DOHH2 (cell line): Measurements from ENCODE around the gene RASGRP1.

Experiments
- H3F3A ChIP-seq: fragments of 200-600 bp; sonication (generic), shearing (Covaris generic); 2 replicates; pipeline ENCODE4 v1.6.0; 2016; ENCODE audit warnings: antibody characterized with exemption, mild to moderate bottlenecking; ENCODE audit not compliant: control insufficient read depth, insufficient read depth
- H3K27ac ChIP-seq: fragments of 200-600 bp; sonication (generic); 2 replicates; pipeline ENCODE4 v1.5.1; 2014; ENCODE audit warnings: low read depth, mild to moderate bottlenecking, low read length, moderate library complexity
- H3K27me3 ChIP-seq: fragments of 200-600 bp; sonication (generic); 2 replicates; pipeline ENCODE4 v1.6.1; 2014; ENCODE audit warnings: mild to moderate bottlenecking, low read length, mixed read lengths; ENCODE audit not compliant: control insufficient read depth
- H3K36me3 ChIP-seq: fragments of 200-600 bp; sonication (generic); 2 replicates; pipeline ENCODE4 v1.6.1; 2014; ENCODE audit warnings: mild to moderate bottlenecking, low read length, moderate library complexity, mixed read lengths; ENCODE audit not compliant: control insufficient read depth
- H3K4me1 ChIP-seq: fragments of 200-600 bp; sonication (generic); 2 replicates; pipeline ENCODE4 v1.6.1; 2014; ENCODE audit warnings: mild to moderate bottlenecking, low read length, mixed read lengths; ENCODE audit not compliant: control insufficient read depth
- H3K4me2 ChIP-seq: fragments of 200-600 bp; sonication (generic); 2 replicates; pipeline ENCODE4 v1.6.0; 2014; ENCODE audit warnings: mild to moderate bottlenecking, low read length, moderate library complexity
- H3K4me3 ChIP-seq: fragments of 200-600 bp; sonication (generic); 2 replicates; pipeline ENCODE4 v1.5.1; 2014; ENCODE audit warnings: mild to moderate bottlenecking, low read length, mixed read lengths
- H3K79me2 ChIP-seq: fragments of 200-600 bp; sonication (generic); 2 replicates; pipeline ENCODE4 v1.6.1; 2014; ENCODE audit warnings: mild to moderate bottlenecking, low read length, mixed read lengths; ENCODE audit not compliant: control insufficient read depth
- H3K9me2 ChIP-seq: fragments of 200-600 bp; sonication (generic); replicated peaks from 2 replicates; pipeline ENCODE4 v1.6.1; 2014; ENCODE audit warnings: mild to moderate bottlenecking, low read length, mixed read lengths; ENCODE audit not compliant: control insufficient read depth
- H3K9me3 ChIP-seq: fragments of 200-600 bp; sonication (generic); 2 replicates; pipeline ENCODE4 v1.6.1; 2014; ENCODE audit warnings: antibody characterized with exemption, low read length, mixed read lengths; ENCODE audit not compliant: control insufficient read depth, insufficient read depth
- H4K20me1 ChIP-seq: fragments of 200-600 bp; sonication (generic); 2 replicates; pipeline ENCODE4 v1.6.0; 2014; ENCODE audit warnings: low read depth, mild to moderate bottlenecking, antibody characterized with exemption, low read length, moderate library complexity; ENCODE audit not compliant: control insufficient read depth, insufficient read depth
- CTCF ChIP-seq: fragments of 200-600 bp; sonication (generic); IDR thresholded peaks from one replicate; pipeline ENCODE4 v1.5.1; 2014; ENCODE audit warnings: antibody characterized with exemption, mild to moderate bottlenecking, low read depth, low read length; ENCODE audit not compliant: poor library complexity, severe bottlenecking
- EZH2phosphoT487 ChIP-seq: fragments of 200-600 bp; sonication (generic); IDR thresholded peaks from 2 replicates; pipeline ENCODE4 v1.6.1; 2017; ENCODE audit warnings: borderline replicate concordance, mild to moderate bottlenecking, antibody characterized with exemption, low read length, moderate library complexity, mixed read lengths

RASGRP1 gene

DNA sequence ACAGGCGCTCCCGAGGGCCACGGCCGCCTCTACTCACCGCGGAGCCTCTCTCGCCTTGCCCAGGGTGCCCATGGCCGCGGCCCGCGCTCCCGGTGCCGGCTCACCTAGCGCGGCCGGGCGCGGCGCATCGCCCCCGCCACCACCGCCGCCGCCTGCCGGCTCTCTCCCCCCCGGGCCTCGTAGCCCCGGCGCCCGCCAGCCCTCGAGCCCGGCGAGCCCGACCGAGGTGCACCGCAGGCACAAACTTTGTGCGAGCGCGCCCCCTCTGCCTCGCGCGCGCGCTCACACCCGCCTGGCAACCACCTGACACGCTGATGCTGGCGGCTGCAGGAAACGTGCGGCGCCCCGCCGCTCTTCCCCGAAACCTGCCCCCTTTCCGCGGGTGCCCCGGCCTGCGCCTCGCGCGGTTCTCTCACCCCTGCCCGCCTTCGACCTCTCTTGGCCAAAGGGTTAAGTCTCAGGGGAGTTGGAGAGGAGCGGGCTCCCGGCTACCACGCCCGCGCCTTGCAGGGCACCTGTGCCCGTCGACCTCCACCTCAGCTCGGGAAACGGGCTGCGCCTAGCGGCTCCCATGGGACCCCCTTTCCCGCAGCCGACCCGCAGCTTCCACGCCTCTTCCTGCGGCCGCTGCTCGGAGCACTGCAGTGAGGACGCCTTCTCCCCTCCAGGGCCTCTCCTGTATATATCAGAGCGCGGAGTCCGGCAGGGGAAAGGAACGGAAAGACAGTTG, at the start of gene RASGRP1:
RASGRP1 (minus strand) TSS at position 258 of the 730 bp plus-strand sequence; CDS start at position 72, 186 bp downstream.
- peaks cover 6% of the 10 kb centered on the region for H3F3A ChIP-seq
- no peaks in the 10 kb centered on the region for H3K79me2 ChIP-seq
- peak within 1 kb of the TSS; percentile 75 for H3K4me3 ChIP-seq
- H4K20me1 ChIP-seq, result no peaks in the 10 kb centered on the region
- H3K4me2 ChIP-seq, result peak within 1 kb of the TSS; percentile 85
- H3K36me3 ChIP-seq, result no peaks in the 10 kb centered on the region
- TF ChIP-seq CTCF (no peak), EZH2phosphoT487 (0 out of 2 replicates have a peak, but pooled peaks have one; percentile 49)
- H3K4me1 ChIP-seq, result peaks cover 14% of the 10 kb centered on the region
- H3K27ac ChIP-seq, result no peak within 1 kb of the TSS
- H3K9me2 ChIP-seq, result no peaks in the 10 kb centered on the region
- peaks cover 8% of the 10 kb centered on the region for H3K27me3 ChIP-seq
- no peaks in the 10 kb centered on the region for H3K9me3 ChIP-seq

- no peak overlapping the region for H3K4me2 ChIP-seq
- H3K36me3 ChIP-seq, result no peaks in the 10 kb centered on the region
- H3K9me3 ChIP-seq, result no peaks in the 10 kb centered on the region
- H3F3A ChIP-seq, result no peaks in the 10 kb centered on the region
- H3K79me2 ChIP-seq, result no peaks in the 10 kb centered on the region
- peaks cover 15% of the 10 kb centered on the region for H3K4me1 ChIP-seq
- H3K27ac ChIP-seq, result no peak overlapping the region
- H3K9me2 ChIP-seq, result no peaks in the 10 kb centered on the region
- no peak for TF ChIP-seq CTCF
- TF ChIP-seq EZH2phosphoT487, result no peak
- 0 out of 2 replicates have a peak, but pooled peaks cover under 1% of the 10 kb centered on the region for H3K27me3 ChIP-seq
- H4K20me1 ChIP-seq, result no peaks in the 10 kb centered on the region
- no peak overlapping the region for H3K4me3 ChIP-seq
Measured at GRCh38 chr15:38613085-38613484, 48.5 kb upstream of the RASGRP1 start.

DNA sequence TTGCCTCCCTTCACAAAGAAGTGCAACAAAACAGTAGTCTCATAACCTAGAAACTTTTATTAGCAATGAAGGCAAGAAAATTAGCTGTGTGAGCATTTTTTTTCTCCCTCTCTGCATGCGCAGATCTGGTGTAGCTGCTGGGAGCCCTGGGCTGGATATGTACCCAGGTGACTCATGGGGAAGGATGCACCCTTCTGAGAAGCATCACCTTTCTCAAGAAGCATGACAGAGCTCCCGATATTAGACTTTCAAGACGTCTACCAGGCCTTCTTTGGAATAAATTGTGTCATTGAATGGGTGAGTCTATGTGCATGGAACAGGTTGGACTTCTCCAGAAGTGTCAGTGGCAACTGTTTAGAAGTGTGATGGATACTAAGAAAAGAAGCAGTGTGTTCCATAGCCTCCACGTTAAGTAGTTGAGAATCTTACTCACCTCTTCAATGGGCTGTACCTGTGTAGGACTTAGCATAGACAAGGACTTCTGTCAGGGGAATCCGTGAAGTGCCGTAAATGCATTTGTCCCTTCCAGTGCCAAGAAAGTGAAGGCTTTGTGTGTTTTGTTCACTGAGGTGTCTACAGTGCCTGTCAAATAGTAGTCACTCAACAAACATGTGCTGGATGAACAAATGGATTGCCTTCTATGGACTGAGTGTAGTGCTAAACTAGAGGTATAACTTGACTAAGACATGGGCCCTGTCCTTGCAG, 47.7 kb upstream of the RASGRP1 start:
- no peaks in the 10 kb centered on the region for H4K20me1 ChIP-seq
- H3K9me2 ChIP-seq, result no peaks in the 10 kb centered on the region
- H3F3A ChIP-seq, result no peaks in the 10 kb centered on the region
- no peaks in the 10 kb centered on the region for H3K9me3 ChIP-seq
- H3K27ac ChIP-seq, result no peak overlapping the region
- H3K4me1 ChIP-seq, result peaks cover 15% of the 10 kb centered on the region
- H3K79me2 ChIP-seq, result no peaks in the 10 kb centered on the region
- no peaks in the 10 kb centered on the region for H3K27me3 ChIP-seq
- H3K36me3 ChIP-seq, result no peaks in the 10 kb centered on the region
- no peak overlapping the region for H3K4me3 ChIP-seq
- TF ChIP-seq CTCF, result no peak
- no peak overlapping the region for H3K4me2 ChIP-seq
